ENCODE data around the gene TRAF7.

The TRAF7 gene

GRCh38 chr16:2171601-2172178 is 16.1 kb downstream of the TRAF7 start:
- peaks cover 52% of the 10 kb centered on the region for H3K36me3 ChIP-seq (ENCODE audit: insufficient read depth, low read length)
- H3K4me1 ChIP-seq (ENCODE audit: insufficient read depth, low read length, severe bottlenecking): no peaks in the 10 kb centered on the region
- H3K79me2 ChIP-seq (ENCODE audit: insufficient read depth, low read length): no peaks in the 10 kb centered on the region
- TF ChIP-seq CTCF (IDR thresholded peaks at IDR 0.05; ENCODE audit: low read length): no peak
- no peak overlapping the region for H3K9ac ChIP-seq (ENCODE audit: low read length)
- H3K9me2 ChIP-seq (ENCODE audit: low read depth, low read length): no peaks in the 10 kb centered on the region
- no peaks in the 10 kb centered on the region for H3K27me3 ChIP-seq (ENCODE audit: insufficient read depth, low read length)
- H3K27ac ChIP-seq (ENCODE audit: low read depth, low read length, poor library complexity, severe bottlenecking): no peak overlapping the region
- no peaks in the 10 kb centered on the region for H4K20me1 ChIP-seq (ENCODE audit: insufficient read depth, low read length)
- H3K9me3 ChIP-seq (ENCODE audit: low read length): no peaks in the 10 kb centered on the region
- H3F3A ChIP-seq (ENCODE audit: insufficient read depth, low read length): no peaks in the 10 kb centered on the region
- H2AFZ ChIP-seq (ENCODE audit: low read length): no peak overlapping the region
- H3K4me2 ChIP-seq (ENCODE audit: low read length): no peak overlapping the region
- H3K4me3 ChIP-seq (ENCODE audit: low read depth, low read length, poor library complexity, severe bottlenecking): no peak overlapping the region

- H3K79me2 ChIP-seq (ENCODE audit: insufficient read depth, low read length): no peaks in the 10 kb centered on the region
- H3K27ac ChIP-seq (ENCODE audit: low read depth, low read length, poor library complexity, severe bottlenecking): no peak overlapping the region
- H3K9me3 ChIP-seq (ENCODE audit: low read length): no peaks in the 10 kb centered on the region
- H3K4me3 ChIP-seq (ENCODE audit: low read depth, low read length, poor library complexity, severe bottlenecking): no peak overlapping the region
- no peak overlapping the region for H3K4me2 ChIP-seq (ENCODE audit: low read length)
- H3F3A ChIP-seq (ENCODE audit: insufficient read depth, low read length): no peaks in the 10 kb centered on the region
- no peak for TF ChIP-seq EZH2 (IDR thresholded peaks at IDR 0.05; ENCODE audit: borderline replicate concordance, low read length)
- TF ChIP-seq CTCF (IDR thresholded peaks at IDR 0.05; ENCODE audit: low read length): no peak
- H3K9me2 ChIP-seq (ENCODE audit: low read depth, low read length): no peaks in the 10 kb centered on the region
- no peaks in the 10 kb centered on the region for H4K20me1 ChIP-seq (ENCODE audit: insufficient read depth, low read length)
- H3K36me3 ChIP-seq (ENCODE audit: insufficient read depth, low read length): peaks cover 46% of the 10 kb centered on the region
- no peaks in the 10 kb centered on the region for H3K4me1 ChIP-seq (ENCODE audit: insufficient read depth, low read length, severe bottlenecking)
- no peak overlapping the region for H2AFZ ChIP-seq (ENCODE audit: low read length)
- no peak overlapping the region for H3K9ac ChIP-seq (ENCODE audit: low read length)
- H3K27me3 ChIP-seq (ENCODE audit: insufficient read depth, low read length): no peaks in the 10 kb centered on the region
Observed at GRCh38 chr16:2172688-2173335, 17.2 kb downstream of the TRAF7 start.

GRCh38 chr16:2173366-2173765 is 17.8 kb downstream of the TRAF7 start:
- Histone ChIP-seq H3K4me3 (ENCODE audit: low read depth, low read length, poor library complexity, severe bottlenecking) (no peak overlapping the region), H3K4me1 (ENCODE audit: insufficient read depth, low read length, severe bottlenecking) (no peaks in the 10 kb centered on the region), H2AFZ (ENCODE audit: low read length) (no peak overlapping the region), H3K79me2 (ENCODE audit: insufficient read depth, low read length) (no peaks in the 10 kb centered on the region), H3K27ac (ENCODE audit: low read depth, low read length, poor library complexity, severe bottlenecking) (no peak overlapping the region), H3K27me3 (ENCODE audit: insufficient read depth, low read length) (no peaks in the 10 kb centered on the region), H3K9me3 (ENCODE audit: low read length) (no peaks in the 10 kb centered on the region), H3F3A (ENCODE audit: insufficient read depth, low read length) (no peaks in the 10 kb centered on the region), H3K9me2 (ENCODE audit: low read depth, low read length) (no peaks in the 10 kb centered on the region), H4K20me1 (ENCODE audit: insufficient read depth, low read length) (no peaks in the 10 kb centered on the region), H3K9ac (ENCODE audit: low read length) (no peak overlapping the region), H3K36me3 (ENCODE audit: insufficient read depth, low read length) (peaks cover 46% of the 10 kb centered on the region), H3K4me2 (ENCODE audit: low read length) (no peak overlapping the region)
- TF ChIP-seq EZH2 (IDR thresholded peaks at IDR 0.05; ENCODE audit: borderline replicate concordance, low read length) (no peak), CTCF (IDR thresholded peaks at IDR 0.05; ENCODE audit: low read length) (no peak)
